Tibial artery (tissue), 4 donors: ENCODE measurements around the gene PABPC1L.
A peak's percentile ranks its signal among the peaks of the same experiment; 100 is the strongest.

ENCODE experiments used
- DNase-seq, 2 donors: peaks; one replicate each; pipeline ENCODE4 v3.0.0-alpha.2; 2019
- H3K27ac ChIP-seq, 2 donors: fragments of 200-600 bp; sonication (generic) in 1 of 2; 1 replicate in 1 of 2; 2 replicates in 1 of 2; pipeline ENCODE4 v1.5.1; 2018 to 2019; ENCODE audit warnings: mild to moderate bottlenecking in 1 of 2
- H3K27me3 ChIP-seq, 2 donors: fragments of 200-600 bp; sonication (generic) in 1 of 2; one replicate each; pipeline versions ENCODE4 v1.5.1 to v1.6.0; 2016 to 2019
- H3K36me3 ChIP-seq, 3 donors: fragments of 200-600 bp; sonication (generic) in 2 of 3; one replicate each; pipeline ENCODE4 v1.5.1; 2016 to 2019; ENCODE audit warnings: mild to moderate bottlenecking in 2 of 3
- H3K4me1 ChIP-seq, 4 donors: fragments of 200-600 bp; sonication (generic) in 2 of 4; 1 replicate in 3 of 4; 2 replicates in 1 of 4; pipeline ENCODE4 v1.5.1; 2016 to 2019
- H3K4me3 ChIP-seq, 2 donors: fragments of 200-600 bp; sonication (generic) in 1 of 2; 1 replicate in 1 of 2; 2 replicates in 1 of 2; pipeline ENCODE4 v1.5.1; 2018 to 2019; ENCODE audit warnings: mild to moderate bottlenecking in 2 of 2
- H3K9me3 ChIP-seq, 3 donors: fragments of 200-600 bp; sonication (generic) in 1 of 3; one replicate each; pipeline ENCODE4 v1.5.1; 2016 to 2019
- intact Hi-C: fragments of 100-400 bp; cut with DNase I; formaldehyde crosslinking; loops from one replicate; pipeline ENCODE4 v1.15.0; 2023; ENCODE audit warnings: low total_unique reads
- TF ChIP-seq, protein P1 (sequence below), 2 experiments: fragments of 200-600 bp in 1 of 2; fragments of 450-650 bp in 1 of 2; IDR thresholded peaks; one replicate each; pipeline ENCODE4 v1.5.1; 2017 to 2019; ENCODE audit warnings: antibody characterized with exemption in 2 of 2, mild to moderate bottlenecking in 1 of 2, moderate library complexity in 1 of 2

Gene PABPC1L

DNA sequence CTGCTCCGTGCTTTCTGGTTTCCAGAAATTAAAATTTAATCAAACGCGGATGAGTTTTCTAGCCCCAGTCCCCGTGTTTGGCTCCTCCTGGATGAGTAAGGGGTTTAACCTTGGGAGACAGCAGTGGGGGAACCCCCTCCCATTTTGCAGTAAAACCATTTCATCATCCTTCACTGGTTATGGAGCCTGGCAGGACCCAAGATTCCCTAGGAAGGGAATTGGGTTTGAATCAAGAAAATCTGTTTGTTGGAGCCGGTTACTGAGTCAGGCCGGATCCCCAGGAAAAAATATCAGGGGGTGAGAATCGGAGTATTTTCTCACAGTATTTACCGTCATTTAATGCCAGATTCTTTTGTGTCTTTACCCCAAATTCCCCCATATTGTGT is 23.6 kb upstream of the PABPC1L start:
- TF ChIP-seq, protein P1, sequence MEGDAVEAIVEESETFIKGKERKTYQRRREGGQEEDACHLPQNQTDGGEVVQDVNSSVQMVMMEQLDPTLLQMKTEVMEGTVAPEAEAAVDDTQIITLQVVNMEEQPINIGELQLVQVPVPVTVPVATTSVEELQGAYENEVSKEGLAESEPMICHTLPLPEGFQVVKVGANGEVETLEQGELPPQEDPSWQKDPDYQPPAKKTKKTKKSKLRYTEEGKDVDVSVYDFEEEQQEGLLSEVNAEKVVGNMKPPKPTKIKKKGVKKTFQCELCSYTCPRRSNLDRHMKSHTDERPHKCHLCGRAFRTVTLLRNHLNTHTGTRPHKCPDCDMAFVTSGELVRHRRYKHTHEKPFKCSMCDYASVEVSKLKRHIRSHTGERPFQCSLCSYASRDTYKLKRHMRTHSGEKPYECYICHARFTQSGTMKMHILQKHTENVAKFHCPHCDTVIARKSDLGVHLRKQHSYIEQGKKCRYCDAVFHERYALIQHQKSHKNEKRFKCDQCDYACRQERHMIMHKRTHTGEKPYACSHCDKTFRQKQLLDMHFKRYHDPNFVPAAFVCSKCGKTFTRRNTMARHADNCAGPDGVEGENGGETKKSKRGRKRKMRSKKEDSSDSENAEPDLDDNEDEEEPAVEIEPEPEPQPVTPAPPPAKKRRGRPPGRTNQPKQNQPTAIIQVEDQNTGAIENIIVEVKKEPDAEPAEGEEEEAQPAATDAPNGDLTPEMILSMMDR (IDR thresholded peaks at IDR 0.05), result no peak
- intact Hi-C loops, result loop anchor here (5.0 to 10.0 kb wide), 4 partner anchors 76 to 671 kb away; partner anchors contain the start of genes FITM2, OSER1, SYS1 and TOMM34
- DNase-seq, result no peak

DNA sequence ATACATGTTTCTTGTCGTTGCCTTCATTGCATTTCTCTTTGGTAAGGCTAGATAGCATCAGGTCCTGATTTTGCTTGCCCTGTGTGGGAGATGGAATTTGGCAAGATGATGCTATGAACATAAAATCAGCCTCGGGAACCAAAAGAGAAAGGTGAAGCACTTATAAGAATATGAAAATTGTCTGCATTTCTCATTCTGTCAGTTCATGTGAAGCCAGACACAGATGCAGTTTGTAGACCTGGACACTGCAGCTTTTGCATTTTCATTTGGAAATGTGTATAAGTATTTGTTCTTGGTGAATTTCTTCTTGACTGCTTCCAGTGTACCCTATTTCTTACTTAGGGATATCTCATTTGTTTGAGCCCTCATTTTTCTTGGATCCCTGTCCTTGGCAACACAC is 23.0 kb upstream of the PABPC1L start:
- no peak for DNase-seq
- no peaks in the 10 kb centered on the region for H3K36me3 ChIP-seq
- intact Hi-C loops, result loop anchor here (5.0 to 10.0 kb wide), 4 partner anchors 75 to 672 kb away; partner anchors contain the start of genes FITM2, OSER1, SYS1 and TOMM34

More for the DNA sequence above, 23.6 kb upstream of the PABPC1L start:
- Histone ChIP-seq H3K27ac (peak overlapping the region; percentile 94 to 96), H3K36me3 (no peaks in the 10 kb centered on the region), H3K9me3 (no peaks in the 10 kb centered on the region), H3K4me1 (peaks cover 0 to 57% (median 41%) of the 10 kb centered on the region in 4 donors), H3K4me3 (peak overlapping the region; percentile 94 to 97), H3K27me3 (no peaks in the 10 kb centered on the region)

DNA sequence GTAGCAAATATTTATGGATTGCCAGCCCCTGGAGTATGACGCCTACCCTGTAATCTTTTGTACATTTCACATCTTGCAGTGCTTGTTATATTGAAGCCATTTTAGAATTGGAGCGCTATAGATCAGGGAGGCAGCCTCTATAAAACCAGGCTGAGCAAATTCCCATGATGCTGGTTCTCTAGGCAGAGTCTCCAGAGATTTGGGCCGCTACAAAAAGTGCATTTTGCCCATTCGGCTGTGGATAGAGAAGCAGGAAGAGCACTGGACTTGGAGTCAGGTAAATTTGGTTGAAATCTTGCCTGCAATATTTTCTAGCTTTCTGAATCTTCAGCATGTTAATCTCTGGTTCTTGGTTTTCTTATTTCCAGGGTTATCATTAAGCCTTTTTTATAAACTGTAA is 22.4 kb upstream of the PABPC1L start:
- Histone ChIP-seq H3K27ac (no peak overlapping the region), H3K4me3 (peak overlapping the region; percentile 94 to 97), H3K36me3 (no peaks in the 10 kb centered on the region), H3K27me3 (no peaks in the 10 kb centered on the region), H3K9me3 (no peaks in the 10 kb centered on the region), H3K4me1 (peaks cover 0 to 67% (median 47%) of the 10 kb centered on the region in 4 donors)
- TF ChIP-seq, protein P1 (IDR thresholded peaks at IDR 0.05), result no peak
- no peak for DNase-seq
- intact Hi-C loops, result loop anchor here (5.0 to 10.0 kb wide), 4 partner anchors 75 to 673 kb away; partner anchors contain the start of genes FITM2, OSER1, SYS1 and TOMM34

More for the DNA sequence above, 23.0 kb upstream of the PABPC1L start:
- peaks cover 0 to 61% (median 46%) of the 10 kb centered on the region in 4 donors for H3K4me1 ChIP-seq
- H3K27ac ChIP-seq, result peak overlapping the region; percentile 94 to 96
- no peaks in the 10 kb centered on the region for H3K27me3 ChIP-seq
- TF ChIP-seq, protein P1 (IDR thresholded peaks at IDR 0.05), result no peak
- H3K9me3 ChIP-seq, result no peaks in the 10 kb centered on the region
- peak overlapping the region; percentile 94 to 97 for H3K4me3 ChIP-seq

DNA sequence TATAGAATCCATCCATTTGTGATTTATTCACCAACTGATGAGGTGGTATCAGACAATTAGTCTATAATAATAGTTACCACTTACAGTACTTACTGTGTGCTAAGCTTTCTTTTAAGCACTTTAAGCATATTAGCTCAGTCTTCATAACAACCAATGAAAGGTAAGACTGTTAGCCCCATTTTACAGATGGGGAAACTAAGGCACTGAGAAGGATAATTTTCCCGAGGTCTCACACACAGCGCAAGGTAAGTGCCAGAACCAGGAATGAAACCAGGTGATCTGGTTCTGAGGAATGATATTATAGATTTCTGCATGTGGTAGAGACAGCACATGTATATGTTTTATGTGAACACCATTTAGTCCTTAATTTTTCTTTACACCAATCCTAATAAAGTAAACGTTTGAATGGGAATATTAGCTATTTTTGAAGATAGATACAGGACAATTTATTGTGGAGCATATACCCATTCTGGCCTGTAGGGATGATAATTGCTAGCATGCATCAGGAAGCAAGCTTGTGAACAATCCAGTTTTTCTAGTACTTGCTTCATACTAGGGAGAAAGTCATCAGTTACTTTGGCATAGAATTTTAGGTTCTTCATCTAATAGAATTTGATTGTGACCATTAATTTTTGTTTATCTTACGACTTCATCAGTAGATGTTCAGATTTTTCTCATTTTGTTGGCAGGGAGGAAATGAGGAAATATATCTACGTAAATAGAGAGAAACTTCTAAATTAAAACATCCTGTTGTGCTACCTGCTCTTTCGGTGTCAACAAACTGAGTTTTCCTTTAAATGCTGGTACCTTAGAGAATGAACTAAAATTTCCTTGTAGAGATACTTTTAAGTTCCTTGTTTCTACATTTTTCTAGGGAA is 21.4 kb upstream of the PABPC1L start:
- H3K9me3 ChIP-seq, result no peaks in the 10 kb centered on the region
- H3K27me3 ChIP-seq, result no peaks in the 10 kb centered on the region
- H3K27ac ChIP-seq, result no peak overlapping the region
- H3K36me3 ChIP-seq, result no peaks in the 10 kb centered on the region
- TF ChIP-seq, protein P1 (IDR thresholded peaks at IDR 0.05), result peak in 1 of 2 experiments; percentile 9
- intact Hi-C loops, result loop anchor here (5.0 to 10.0 kb wide), 4 partner anchors 74 to 674 kb away; partner anchors contain the start of genes FITM2, OSER1, SYS1 and TOMM34
- no peak for DNase-seq
- peak overlapping the region in 1 of 2 donors; percentile 3 for H3K4me3 ChIP-seq
- peaks cover 0 to 74% (median 51%) of the 10 kb centered on the region in 4 donors for H3K4me1 ChIP-seq

DNA sequence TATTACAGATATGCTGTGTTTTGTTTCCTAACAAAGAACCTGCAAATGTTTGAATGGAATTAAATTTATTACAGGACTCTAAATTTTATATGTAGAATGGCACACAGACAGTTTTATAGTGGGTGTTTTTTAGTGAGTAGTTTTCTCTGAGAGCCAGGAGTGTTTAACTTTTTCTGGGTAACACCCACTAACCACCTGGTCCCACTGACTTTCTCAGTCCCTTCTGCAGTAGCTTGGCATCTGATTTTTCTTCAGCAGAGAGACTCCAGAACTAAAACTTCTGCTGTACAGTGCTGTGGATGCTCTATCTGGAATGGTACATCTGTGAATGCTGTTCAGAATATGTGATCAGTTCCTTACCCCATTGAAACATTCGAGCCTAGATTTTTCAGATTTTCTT is 18.0 kb upstream of the PABPC1L start:
- Histone ChIP-seq H3K4me3 (no peak overlapping the region), H3K9me3 (no peaks in the 10 kb centered on the region), H3K27ac (no peak overlapping the region), H3K27me3 (no peaks in the 10 kb centered on the region), H3K4me1 (peaks cover 0 to 93% (median 59%) of the 10 kb centered on the region in 4 donors), H3K36me3 (no peaks in the 10 kb centered on the region)
- no peak for DNase-seq
- intact Hi-C loops, result no loop called here
- TF ChIP-seq, protein P1 (IDR thresholded peaks at IDR 0.05), result no peak
